GM12801 (cell line): Measurements from ENCODE around the gene TMEM165.

Experiments
- TF ChIP-seq, protein P1 (sequence below): IDR thresholded peaks from one replicate; pipeline ENCODE4 v1.5.1; 2011; ENCODE audit warnings: control low read depth; ENCODE audit not compliant: insufficient read length; ENCODE audit errors: extremely low read depth

TMEM165 gene, protein sequence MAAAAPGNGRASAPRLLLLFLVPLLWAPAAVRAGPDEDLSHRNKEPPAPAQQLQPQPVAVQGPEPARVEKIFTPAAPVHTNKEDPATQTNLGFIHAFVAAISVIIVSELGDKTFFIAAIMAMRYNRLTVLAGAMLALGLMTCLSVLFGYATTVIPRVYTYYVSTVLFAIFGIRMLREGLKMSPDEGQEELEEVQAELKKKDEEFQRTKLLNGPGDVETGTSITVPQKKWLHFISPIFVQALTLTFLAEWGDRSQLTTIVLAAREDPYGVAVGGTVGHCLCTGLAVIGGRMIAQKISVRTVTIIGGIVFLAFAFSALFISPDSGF

DNA sequence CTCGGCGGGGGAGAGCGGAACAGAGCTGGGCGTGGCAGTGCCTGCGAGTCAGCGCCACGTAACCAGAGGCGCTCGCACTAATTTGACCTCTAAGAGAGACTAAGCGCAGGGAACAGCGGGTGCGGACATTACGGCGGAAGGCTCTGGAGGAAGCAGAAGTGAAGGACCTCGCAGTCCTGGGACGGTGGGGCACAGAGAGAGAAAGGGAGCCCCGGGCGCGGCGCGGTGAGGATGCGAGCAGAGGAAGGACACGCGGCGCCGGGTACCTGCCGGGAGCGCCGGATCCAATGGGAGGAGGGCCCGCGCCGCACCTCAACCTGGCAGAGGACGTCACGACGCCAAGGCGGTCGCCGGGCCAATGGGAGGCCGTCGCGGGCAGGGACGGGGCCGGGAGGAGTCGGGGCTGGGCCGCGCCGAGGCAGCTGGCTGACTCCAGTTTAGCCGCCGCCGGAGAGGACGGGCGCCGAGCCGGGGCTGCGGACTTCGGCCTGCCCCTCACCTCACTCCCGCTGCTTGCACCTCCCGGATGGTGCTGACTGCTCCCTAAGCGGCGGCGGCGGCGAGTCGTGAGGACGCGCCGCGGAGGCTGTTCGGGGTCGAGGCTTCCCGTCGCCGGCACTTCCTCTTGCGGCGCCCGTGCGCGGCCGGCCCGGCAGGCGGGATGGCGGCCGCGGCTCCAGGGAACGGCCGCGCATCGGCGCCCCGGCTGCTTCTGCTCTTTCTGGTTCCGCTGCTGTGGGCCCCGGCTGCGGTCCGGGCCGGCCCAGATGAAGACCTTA lies at the start of gene TMEM165:
TSS of gene TMEM165 (plus strand) at position 429 of the 779 bp plus-strand sequence. CDS start at position 662, 233 bp downstream.
- TF ChIP-seq, protein P1, sequence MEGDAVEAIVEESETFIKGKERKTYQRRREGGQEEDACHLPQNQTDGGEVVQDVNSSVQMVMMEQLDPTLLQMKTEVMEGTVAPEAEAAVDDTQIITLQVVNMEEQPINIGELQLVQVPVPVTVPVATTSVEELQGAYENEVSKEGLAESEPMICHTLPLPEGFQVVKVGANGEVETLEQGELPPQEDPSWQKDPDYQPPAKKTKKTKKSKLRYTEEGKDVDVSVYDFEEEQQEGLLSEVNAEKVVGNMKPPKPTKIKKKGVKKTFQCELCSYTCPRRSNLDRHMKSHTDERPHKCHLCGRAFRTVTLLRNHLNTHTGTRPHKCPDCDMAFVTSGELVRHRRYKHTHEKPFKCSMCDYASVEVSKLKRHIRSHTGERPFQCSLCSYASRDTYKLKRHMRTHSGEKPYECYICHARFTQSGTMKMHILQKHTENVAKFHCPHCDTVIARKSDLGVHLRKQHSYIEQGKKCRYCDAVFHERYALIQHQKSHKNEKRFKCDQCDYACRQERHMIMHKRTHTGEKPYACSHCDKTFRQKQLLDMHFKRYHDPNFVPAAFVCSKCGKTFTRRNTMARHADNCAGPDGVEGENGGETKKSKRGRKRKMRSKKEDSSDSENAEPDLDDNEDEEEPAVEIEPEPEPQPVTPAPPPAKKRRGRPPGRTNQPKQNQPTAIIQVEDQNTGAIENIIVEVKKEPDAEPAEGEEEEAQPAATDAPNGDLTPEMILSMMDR: no peak

DNA sequence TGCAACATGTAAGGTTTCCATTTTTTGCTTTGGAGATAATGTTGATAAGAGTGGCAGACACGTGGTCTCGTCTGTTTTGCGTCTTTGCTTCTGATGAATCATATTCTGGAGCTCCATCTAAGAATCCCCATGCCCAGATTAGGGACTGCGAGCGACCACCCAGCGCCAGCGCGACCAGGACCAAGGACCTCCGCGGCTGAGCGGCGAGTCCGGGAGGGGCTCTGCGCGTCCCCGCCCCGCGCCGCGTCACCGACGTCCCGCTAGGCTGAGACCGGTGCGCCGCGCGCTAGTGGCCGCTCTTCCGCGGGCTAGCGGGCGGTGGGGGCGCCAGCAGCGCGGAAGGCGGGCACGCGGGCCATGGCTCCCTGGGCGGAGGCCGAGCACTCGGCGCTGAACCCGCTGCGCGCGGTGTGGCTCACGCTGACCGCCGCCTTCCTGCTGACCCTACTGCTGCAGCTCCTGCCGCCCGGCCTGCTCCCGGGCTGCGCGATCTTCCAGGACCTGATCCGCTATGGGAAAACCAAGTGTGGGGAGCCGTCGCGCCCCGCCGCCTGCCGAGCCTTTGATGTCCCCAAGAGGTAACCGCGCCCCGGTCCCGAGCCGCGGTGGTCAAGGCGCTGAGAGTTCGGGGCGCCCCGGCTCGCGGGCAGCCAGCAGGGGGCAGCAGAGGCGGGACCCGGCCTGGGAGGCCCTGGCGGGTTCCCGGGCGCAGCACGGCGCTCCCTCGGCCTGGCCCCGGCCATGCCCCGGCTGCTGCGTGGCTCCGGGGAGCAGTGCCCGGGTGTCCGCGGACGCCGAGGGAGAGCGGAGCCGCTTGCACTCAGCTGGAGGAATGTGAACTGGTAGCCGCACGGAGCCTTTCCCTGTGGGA lies 49.5 kb upstream of the TMEM165 start, which contains the start of gene SRD5A3:
TSS of gene SRD5A3 (plus strand) at position 263 of the 871 bp plus-strand sequence. CDS start at position 358, 95 bp downstream.
- TF ChIP-seq, protein P1: no peak

DNA sequence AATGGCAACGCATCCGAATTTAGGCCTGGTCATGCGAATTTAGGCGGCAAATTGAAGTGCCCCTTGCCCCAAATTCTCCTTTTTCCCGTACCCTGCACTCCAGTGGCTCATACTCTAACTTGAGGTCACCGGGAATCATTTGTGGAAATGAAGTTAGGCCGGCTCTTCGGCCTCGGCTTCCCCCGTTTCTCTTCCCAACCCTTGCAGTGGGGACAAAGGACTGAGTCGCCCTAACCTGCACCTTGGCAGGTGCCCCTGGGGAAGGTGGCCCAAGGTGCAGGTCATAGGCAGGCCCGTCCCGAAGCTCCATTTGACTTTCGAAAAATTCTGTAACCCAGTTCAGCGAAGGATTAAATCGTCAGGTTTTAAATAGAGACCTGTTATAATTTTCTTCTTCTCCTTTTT lies 48.9 kb upstream of the TMEM165 start:
- TF ChIP-seq, protein P1: no peak

DNA sequence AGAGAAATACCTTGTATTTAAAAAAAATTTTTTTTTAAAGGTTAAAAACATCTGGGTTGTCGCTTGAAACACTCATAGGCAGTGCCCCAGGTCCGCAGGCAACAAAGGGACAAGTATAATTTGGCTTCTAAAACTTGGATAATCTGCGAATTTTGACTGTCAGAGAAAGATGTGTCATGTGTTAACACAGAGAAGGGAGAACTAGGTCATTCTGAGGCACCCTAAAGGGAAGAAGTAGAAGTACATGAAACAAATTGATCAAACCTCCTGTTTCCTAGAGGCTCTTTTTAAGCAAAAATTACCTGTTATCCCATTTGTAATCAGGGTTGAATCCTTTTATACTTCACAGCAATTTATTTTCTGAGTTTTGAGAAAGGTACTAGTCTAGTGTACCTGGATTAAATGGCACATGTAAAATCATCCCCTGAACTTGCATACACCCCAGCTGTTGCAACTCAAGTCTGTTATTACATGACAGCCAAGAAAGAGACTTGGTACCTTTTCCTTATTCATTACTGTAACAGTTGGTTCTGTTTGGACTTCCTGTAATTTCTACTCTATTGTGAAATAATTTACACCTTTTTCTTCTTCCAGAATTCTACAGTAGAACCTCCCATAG lies 48.0 kb upstream of the TMEM165 start:
- TF ChIP-seq, protein P1: no peak

DNA sequence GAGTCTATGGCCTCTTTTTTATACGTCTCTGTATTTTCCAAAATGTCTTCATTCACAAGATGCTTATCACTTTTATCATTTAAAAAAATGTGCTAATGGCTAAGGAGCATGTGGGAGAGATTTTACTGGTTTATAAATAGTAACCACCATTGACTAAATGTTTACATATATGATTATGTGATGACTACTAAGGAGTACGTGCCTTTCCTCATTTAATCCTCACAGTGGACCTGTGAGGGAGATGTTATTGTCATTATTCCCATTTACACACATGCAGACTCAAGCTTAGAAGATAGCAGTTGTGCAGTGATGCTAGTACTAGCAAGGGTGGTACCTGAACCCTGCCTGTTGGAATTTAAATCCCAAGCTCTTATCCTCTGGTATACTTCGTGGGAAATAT lies 47.3 kb upstream of the TMEM165 start:
- TF ChIP-seq, protein P1: no peak

DNA sequence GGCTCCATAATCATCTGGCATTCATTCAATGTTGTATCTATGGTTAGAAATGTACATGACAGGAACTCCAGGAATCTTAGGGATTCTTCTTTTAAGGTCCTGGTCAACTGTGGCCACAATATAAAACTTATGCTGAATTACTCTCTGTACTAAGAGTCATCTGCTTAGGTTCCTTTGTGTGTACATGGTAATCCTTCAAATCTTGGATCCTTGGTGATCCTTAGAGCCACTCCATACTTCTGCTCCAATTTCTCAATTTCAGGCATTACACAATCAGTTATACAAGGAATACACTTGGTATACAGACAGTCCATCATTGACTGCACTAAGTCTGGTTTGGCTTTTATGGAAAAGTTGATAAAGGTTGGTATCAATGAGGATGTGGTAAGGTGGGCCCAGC lies 43.9 kb upstream of the TMEM165 start:
- TF ChIP-seq, protein P1: no peak
